ENCODE data around the gene CLDN9.
A peak's percentile ranks its signal among the peaks of the same experiment; 100 is the strongest.

CLDN9 gene

DNA sequence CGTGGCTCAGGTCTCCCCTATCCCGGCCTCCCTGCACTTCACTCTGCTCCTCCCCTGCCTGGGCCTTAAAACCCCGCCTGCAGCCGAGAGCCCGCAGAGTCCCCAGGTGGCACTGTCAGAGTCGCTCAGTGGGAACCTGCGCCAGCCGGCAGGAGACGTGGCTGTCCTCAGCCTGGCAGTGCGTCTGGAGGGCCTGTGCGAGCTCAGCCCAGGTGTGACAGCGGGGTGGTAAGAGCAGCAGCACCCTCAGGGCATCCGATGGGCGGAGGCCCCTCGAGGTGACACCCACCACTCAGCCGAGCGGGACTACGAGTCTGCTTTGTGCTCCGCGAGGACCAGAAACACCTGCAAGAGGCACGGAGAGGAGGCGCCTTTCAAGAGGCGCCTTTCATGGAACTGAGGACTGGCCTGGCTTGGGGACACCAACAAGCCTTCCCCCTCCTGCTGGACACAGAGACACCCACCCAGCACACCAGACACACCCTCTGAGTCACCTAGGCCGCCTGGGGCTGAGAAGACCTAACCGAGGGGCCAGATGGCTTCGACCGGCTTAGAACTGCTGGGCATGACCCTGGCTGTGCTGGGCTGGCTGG is at the start of gene CLDN9:
Gene CLDN9, plus strand, starts transcription at position 96 of the 593 bp plus-strand sequence. Its CDS starts 440 bp downstream, at position 536.
- no peak for DNase-seq

DNA sequence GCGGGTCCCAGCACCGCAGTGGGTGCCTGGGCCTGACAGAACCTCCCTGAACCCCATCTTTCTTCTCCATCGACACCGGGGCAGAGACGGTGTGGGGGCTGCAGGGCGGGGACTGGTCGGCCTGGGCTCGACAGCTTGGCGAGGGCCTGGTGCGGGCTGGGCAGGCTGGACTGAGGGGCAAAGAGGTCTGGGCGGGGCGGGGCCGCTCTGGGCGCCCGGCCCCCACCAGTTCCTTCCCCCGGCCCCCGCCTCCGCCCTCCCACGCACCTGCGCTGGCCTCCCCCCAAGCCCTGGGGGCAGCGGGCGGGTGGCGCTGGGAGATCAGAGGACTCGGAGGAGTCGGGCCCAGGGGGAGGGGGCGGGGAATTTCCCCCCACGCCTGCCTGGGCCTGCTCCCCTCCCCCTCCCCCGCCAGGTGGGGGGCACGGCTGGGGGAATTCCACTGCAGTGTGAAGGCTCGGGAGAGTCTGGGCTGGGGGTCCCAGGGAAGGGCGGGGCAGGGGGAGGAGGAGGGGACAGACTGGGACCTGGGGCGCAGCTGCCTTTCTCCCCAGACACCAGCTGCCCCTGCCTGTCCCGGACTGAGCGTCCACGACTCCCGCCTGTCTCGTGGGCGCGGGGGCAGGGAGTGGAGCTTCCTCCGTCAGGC is 49.5 kb upstream of the CLDN9 start:
- no peak for DNase-seq

DNA sequence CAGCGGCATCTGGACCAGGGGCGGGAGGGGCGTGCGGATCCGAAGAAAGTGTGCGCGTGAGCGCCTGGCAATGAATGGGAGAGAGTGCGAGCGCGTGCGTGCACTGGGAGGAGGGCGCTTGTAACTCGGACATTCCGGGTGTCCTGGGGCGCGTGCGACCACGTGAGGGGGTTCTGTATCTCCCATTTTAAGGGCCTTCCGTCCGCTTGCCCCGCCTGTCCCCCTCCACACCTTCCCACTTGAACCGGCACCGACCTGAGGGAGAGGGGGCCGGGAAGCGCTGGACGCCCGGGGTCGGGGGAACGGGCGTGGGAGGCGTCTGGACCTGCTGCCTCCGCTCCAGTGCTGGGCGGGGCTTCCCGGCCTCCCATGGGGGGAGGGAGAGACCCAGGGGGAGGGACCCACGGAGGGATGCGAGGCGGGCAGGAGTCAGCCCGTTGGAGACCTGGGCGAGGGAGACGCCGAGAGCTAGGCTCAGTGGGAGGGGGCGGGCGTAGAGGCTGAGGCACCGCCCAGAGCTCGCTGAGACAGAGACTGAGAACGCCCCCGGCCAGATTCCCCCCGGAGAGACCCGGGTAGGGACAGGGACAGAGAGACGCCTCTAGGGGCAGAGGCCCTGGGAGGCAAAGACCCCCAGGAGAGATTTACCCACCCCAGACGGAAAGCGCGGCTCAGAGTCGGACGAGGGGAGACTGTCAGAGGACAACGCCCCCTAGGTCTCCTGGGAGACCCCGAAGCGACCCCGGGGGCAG is 48.8 kb upstream of the CLDN9 start, which contains the start of gene KREMEN2:
Gene KREMEN2, plus strand, starts transcription at position 553 of the 752 bp plus-strand sequence. CDS start 246 bp downstream, outside the sequence.
- no peak for DNase-seq

DNA sequence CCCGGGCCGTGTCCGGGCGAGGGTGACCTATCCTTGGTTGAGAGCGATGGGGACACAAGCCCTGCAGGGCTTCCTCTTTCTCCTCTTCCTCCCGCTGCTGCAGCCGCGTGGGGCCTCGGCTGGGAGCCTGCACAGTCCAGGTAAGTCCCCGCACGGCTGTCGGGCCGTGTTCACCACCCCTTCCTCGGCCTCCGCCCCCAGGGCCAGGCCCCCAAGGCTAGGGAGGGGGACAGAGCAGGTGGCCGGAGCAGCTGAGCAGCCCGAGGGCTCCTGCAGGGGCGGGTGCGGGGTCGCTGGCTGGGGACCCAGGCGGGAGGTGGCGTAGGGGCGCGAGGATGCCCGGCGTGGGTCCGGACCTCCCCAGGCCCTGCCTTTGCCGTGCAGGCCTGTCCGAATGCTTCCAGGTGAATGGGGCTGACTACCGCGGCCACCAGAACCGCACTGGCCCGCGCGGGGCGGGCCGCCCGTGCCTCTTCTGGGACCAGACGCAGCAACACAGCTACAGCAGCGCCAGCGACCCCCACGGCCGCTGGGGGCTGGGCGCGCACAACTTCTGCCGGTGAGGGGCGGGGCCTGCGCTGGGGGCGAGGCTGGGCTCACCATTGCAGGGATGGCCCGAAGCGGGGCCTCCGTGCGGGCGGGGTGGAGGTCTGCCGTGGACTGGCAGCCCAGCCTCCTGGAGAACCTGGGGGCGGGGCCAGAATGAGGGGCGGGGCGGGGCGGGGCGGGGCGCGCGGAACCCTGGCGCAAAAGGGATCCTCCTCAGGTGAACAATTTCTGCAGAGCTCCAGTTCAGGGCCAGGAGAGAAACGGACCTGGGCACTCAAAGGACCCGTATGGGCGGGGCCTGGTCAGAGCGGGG is 48.0 kb upstream of the CLDN9 start:
- no peak for DNase-seq

DNA sequence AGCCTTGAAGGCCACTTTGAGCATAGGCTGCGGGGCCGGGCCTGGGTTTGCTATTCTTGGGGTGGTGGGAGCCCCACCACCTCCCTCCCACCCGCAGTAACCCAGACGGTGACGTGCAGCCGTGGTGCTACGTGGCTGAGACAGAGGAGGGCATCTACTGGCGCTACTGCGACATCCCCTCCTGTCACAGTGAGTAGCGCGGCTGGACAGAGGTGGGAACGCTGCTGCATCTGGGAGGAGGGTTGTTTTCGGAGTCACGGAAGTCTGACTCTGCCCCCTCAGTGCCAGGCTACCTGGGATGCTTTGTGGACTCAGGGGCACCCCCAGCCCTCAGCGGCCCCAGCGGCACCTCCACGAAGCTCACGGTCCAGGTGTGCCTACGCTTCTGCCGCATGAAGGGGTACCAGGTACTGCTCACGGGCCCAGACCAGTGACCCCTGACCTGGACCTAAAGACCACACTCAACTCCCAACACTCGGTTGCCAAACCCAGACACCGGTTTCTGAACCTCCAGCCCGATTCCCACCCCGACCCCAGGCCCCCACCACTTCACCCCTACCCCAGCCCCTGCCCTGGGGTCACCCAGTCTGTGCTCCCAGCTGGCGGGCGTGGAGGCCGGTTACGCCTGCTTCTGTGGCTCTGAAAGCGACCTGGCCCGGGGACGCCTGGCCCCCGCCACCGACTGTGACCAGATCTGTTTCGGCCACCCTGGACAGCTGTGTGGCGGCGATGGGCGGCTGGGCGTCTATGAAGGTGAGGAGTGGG is 46.5 kb upstream of the CLDN9 start:
- no peak for DNase-seq

GRCh38 chr16:2966808-2967191 is 45.9 kb upstream of the CLDN9 start:
- DNase-seq, result no peak

DNA sequence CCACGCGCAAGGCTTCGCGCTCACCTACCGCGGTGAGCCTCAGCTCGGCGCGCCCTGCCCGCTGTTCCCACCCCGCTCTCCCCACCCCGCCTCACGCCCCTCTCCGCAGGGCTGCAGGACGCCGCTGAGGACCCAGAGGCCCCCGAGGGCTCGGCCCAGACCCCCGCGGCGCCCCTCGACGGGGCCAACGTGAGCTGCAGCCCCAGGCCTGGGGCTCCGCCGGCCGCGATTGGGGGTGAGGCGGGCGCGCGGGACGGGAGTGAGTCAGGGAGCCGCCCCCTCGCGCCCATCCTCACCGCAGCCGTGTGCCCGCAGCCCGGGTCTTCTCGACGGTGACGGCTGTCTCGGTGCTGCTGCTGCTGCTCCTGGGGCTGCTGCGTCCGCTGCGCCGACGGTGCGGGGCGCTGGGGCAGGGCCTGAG is 45.5 kb upstream of the CLDN9 start:
- DNase-seq, result no peak

GRCh38 chr16:2967721-2968161 is 45.0 kb upstream of the CLDN9 start:
- DNase-seq, result no peak

GRCh38 chr16:2968368-2968737 is 44.4 kb upstream of the CLDN9 start:
- no peak for DNase-seq

- DNase-seq, result peak; percentile 67
Observed at GRCh38 chr16:2968738-2969544, 43.8 kb upstream of the CLDN9 start, which contains the start of gene PAQR4. PAQR4 (plus strand) TSS chr16:2969348; CDS start chr16:2969675, 327 bp downstream.

GRCh38 chr16:2969545-2970521 is 42.9 kb upstream of the CLDN9 start:
- peak; percentile 49 for DNase-seq

- no peak for DNase-seq
Observed at GRCh38 chr16:2970563-2970962, 42.2 kb upstream of the CLDN9 start.

DNA sequence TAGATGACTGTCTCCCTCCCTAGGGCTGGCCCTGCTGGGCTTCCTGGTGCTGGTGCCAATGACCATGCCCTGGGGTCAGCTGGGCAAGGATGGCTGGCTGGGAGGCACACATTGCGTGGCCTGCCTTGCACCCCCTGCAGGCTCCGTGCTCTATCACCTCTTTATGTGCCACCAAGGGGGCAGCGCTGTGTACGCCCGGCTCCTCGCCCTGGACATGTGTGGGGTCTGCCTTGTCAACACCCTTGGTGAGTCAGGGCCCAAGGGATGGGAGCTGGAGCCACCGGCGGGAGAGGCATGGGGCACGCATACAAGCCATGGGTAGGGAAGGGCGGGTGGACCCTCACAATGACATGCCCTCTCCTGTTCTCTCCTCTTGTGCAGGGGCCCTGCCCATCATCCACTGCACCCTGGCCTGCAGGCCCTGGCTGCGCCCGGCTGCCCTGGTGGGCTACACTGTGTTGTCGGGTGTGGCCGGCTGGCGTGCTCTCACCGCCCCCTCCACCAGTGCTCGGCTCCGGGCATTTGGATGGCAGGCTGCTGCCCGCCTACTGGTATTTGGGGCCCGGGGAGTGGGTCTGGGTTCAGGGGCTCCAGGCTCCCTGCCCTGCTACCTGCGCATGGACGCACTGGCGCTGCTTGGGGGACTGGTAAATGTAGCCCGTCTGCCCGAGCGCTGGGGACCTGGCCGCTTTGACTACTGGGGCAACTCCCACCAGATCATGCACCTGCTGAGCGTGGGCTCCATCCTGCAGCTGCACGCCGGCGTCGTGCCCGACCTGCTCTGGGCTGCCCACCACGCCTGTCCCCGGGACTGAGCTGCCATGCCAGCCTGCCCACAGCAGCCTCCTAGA is 41.4 kb upstream of the CLDN9 start:
- DNase-seq, result no peak

GRCh38 chr16:2971985-2972784 is 40.5 kb upstream of the CLDN9 start:
- DNase-seq, result no peak

- no peak for DNase-seq
Observed at GRCh38 chr16:2973093-2973492, 39.6 kb upstream of the CLDN9 start.

DNA sequence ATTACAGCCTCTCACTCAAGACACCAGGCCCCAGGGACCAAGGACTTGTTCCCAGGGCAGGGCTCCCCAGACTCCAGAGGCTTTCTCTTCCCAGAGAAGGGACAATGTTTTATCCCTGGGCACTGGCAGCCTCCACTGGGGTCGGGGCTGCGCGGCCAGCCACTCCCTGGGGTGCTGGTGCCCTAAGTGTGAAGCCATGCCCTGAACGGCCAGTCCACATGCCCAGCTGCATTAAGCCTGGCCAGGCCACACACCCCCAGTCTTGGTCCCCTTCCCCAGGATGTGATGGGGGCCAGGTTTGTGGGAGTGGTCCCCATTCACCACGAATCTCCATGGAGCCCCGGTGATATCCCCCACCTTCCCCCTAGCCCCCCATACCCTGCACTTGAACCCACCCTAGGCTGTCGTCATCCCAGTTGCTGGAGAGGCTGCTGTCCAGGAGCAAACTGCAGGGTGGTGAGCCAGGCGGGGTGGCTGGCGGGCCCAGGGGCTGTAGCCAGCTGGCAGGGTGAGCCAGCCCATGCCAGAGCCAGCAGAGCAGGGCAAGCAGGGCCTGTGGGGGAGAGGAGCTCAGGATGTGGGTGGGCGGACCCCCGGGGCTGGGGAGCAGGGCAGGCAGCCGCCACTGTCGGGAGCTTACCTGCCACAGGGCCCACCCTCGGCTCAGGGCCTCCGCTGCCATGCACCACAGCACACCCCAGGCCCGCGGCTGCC is 39.0 kb upstream of the CLDN9 start:
- no peak for DNase-seq

- DNase-seq, result no peak
Observed at GRCh38 chr16:2974319-2975056, 38.2 kb upstream of the CLDN9 start.

Measured in GOT3 (cell line).